Amniotic stem cell (primary cell): Measurements from ENCODE around the gene RAP1GAP2.

Source experiments
- DNase-seq: peaks from one replicate; lab custom pipeline; 2025; lab: John Stamatoyannopoulos, UW

RAP1GAP2 gene

DNA sequence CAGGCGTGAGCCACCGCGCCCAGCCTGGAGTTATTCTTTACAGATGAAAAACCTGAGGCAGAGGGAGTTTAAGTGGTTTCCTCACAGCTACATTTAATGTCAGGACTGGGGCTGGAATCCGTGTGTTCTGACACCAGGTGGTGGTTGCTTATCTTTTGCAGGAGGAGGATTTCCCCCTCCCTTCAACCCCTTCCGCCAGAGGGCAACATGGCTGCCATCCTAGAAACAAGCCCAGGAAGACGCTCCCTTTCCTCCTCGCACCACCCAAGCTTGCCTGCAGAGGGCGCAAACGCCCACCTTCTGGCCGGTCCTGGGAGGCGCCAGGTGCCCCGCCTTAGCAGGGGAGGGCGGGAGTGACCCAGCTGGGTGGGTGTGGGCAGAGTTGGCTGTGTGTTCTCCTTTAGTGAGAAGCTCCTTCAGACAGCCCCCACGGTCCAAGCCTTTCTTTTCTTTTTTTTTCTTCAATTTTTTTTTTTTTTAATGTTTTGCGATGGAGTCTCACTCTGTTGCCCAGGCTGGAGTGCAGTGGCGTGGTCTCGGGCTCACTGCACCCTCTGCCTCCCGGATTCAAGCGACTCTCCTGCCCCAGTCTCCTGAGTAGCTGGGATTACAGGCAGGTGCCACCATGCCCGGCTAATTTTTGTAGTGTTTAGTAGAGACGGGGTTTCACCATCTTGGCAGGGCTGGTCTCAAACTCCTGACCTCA, 9.9 kb upstream of the RAP1GAP2 start:
- no peak for DNase-seq

DNA sequence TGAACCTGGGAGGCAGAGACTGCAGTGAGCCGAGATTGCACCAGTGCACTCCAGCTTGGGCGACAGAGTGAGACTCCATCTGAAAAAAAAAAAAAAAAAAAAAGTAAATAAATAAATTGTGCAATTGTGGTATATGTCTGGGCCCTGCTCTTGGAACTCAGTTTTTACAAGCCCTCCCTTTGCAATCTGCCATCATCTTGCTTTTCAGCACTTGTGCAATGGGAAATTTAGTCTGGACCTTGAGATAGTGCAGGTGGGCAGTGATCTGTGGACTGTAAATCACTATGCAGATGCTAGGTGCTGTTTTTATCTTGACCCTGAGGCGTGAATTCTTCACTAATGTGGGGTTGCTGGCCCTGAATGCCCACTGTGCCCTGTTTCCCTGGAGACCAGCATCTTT, 6.5 kb upstream of the RAP1GAP2 start:
- no peak for DNase-seq

DNA sequence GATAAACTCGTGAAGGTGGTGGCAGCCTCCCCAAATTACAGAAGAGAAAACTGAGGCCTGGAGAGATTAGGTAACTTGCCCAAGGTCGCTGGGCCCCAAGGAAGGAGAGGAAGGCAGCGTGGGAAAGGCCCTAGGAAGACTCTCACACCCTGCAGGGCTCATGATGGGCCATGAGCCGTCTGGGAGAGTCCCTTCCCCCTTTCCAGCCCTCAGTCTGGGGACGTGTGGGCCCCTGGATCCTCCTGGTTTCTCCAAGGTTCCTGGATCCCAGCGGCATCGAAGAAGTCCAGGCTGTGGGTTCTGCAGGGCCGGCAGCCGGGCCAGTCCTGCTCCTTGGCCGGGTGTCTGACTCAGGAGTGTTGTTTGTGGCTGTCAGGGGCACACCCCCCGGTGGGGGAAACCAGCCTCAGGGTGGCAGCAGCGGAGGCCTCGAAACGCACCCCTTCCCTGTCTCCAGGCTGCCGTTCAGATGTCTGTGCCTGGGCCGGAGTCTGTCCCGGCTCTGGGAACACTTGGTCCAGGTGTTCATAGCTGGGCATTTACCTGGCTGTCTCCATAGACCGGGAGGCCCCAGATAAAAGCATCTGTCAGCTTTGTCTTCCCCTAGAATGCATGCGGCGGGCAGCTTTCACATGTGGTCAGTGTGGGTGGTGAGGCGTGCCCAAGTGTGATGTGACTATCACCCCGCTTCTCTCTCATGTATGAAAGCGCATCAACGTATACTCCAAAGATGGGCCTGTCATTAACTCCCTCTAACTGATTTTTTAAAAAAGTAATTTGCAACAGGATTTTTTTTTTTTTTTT, 3.7 kb upstream of the RAP1GAP2 start:
- no peak for DNase-seq

GRCh38 chr17:2794111-2794803, 2.0 kb upstream of the RAP1GAP2 start:
- DNase-seq = no peak

GRCh38 chr17:2795441-2796163, 636 bp upstream of the RAP1GAP2 start:
- no peak for DNase-seq

- DNase-seq = no peak
Measured at GRCh38 chr17:2797226-2797625, 988 bp downstream of the RAP1GAP2 start.

DNA sequence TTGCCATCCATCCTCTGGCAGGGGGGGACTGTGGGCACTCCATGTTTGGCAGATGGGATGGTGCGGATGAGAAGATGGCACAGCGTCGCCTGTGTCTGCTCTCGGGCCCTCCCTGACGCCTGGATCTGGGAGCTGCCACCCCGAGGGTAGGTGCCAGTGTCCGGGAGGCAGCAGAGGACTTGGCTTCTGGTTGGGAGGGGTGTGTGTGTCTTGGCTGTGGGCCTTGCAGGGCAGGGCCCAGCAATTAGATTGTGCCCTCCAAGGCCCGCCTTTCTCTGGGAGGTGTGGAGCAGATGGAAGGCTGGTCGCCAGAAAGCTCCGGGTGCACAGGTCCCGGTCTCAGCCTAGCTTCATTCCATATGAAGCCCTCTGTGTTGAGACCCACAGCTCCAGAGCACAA, 1.4 kb downstream of the RAP1GAP2 start:
- DNase-seq = no peak

GRCh38 chr17:2798188-2798587, 1.9 kb downstream of the RAP1GAP2 start:
- DNase-seq = no peak

GRCh38 chr17:2798678-2799077, 2.4 kb downstream of the RAP1GAP2 start:
- no peak for DNase-seq

GRCh38 chr17:2799653-2800052, 3.4 kb downstream of the RAP1GAP2 start:
- DNase-seq = no peak

DNA sequence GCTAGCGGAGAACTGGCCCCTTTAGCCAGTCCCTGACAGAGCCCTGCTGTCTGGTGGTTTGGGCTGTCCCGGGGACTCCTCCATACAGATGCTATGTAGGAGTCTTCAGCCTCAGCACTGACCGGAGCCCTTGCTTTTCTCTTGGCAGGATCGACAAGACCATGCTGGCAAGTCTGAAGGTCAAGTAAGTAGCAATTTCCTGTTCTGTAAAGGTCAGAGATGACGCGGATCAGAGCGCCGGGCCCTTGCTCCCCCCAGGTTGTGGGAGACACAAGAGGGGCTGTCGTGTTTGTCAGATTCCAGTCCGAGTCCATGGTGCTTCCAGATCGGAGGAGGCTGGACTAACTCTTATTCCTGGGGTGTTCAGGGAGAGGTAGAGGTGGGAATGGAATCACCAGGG, 4.1 kb downstream of the RAP1GAP2 start:
- no peak for DNase-seq

GRCh38 chr17:2801841-2802240, 5.6 kb downstream of the RAP1GAP2 start:
- no peak for DNase-seq

DNA sequence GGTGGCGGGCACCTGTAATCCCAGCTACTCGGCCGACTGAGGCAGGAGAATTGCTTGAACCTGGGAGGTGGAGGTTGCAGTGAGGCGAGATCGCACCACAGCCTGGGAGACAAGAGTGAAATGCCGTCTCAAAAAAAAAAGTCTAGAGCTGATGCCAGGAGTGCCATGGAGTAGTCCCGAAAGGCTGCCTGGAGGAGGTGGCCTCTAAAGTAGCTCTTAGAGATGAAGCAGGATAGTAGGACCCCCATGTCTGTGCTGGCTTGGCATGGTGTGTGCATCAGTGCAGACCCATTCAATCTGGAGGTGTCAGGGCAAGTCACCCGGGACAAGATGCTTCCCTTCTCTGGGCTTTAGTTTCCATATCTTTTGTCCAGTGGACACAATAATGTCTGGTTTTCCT, 6.3 kb downstream of the RAP1GAP2 start:
- no peak for DNase-seq

DNA sequence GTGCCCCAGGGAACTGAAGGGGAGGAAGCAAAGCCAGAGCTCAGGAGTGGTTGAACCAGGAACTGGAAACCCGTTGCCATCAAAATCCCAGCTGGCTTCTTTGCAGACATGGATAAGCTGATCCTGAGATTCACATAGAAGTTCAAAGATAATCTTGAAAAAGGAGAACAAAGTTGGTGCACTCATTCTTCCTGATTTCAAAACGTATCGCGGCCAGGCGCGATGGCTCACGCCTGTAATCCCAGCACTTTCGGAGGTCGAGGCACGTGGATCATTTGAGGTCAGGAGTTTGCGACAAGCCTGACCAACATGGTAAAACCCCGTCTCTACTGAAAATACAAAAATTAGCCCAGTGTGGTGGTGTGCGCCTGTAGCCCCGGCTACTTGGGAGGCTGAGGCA, 7.1 kb downstream of the RAP1GAP2 start:
- DNase-seq = no peak

DNA sequence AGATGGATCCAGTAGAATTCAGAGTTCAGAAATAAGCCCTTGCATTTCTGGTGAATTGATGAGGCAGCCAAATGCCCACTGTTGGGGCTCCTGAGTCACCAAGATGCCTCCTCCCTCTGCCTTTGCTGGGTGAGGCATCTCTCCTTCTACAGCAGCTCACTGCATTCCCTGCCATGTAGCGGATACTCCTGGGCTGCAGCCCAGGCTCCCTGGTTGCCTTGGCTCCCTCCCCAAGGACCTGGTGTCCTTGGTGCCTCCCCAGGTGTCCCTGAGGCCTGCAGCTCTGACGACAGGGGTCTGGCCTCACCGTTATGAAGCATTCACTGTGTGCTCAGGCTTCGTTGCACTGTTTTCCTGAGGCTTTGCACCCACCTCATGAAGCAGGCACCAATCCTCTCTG, 7.7 kb downstream of the RAP1GAP2 start:
- no peak for DNase-seq

- no peak for DNase-seq
Measured at GRCh38 chr17:2804912-2805311, 8.7 kb downstream of the RAP1GAP2 start.

- no peak for DNase-seq
Measured at GRCh38 chr17:2805961-2806360, 9.7 kb downstream of the RAP1GAP2 start.

DNA sequence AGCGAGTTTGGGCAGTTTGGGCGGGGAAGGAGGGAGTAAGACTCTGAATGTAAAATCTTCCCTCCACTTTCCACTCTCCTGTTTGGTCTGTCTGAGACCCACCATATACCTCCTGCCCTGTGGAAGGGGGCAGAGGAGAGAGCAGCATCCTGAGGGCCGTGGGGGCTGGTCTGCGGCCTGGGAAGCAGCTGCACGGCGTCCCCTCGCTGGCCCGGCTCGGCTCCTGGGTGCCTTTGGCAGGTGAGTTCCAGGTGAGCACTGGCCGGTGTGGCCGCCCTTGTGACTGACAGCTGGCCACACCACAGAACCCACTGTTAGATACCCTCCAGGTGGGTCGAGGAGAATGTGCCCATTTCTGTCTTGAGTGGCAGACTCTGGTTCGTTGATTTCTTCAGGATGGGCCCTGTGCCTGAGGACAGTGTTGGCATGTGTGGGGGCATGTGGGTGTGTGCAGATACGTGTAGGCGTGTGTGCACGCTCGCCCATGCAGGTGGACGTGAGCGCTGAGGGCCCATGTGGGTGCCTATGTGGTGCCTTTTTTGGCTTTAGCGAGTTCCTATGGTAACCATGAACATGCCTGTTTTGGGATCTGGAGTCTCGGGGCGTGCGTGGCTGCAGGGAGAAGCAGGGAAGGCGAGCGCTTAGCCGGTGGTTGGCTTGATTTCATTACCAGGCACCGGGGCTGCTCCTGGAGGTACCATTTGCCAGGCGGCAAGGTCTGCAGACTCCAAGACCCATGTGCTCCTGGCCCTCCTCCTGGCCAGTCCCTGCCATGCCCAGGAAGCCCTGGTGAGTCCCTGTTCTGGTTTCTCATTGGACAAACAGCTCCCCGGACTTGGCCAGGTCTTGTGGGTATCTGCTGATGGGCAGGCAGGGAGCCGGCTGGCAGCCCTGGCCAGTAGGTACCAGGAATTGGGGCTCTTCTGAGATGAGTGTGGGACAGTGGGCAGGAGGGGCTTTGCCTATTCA, 12.4 kb downstream of the RAP1GAP2 start:
- no peak for DNase-seq

DNA sequence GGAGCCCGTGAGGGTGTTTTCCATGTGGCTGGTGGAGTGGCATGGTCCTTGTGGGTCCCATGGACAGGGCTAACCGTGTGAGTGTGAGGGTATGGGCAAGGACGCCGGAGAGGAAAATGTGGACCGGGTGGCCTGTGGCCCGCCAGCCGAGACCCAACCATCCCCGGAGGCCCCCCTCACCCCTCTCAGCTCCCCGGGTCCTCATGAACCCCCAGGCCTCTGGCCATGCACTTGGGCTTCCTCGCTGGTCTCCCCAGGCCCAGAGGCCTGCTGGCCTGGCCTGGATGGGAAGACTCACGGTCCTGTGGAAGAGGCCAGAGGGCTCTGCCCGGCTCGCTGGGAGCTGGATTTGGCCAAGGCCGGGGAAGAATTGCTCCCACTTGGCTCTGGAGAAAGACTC, 13.1 kb downstream of the RAP1GAP2 start:
- no peak for DNase-seq

- no peak for DNase-seq
Measured at GRCh38 chr17:2814049-2814448, 17.8 kb downstream of the RAP1GAP2 start.
